Astrocyte of the spinal cord (primary cell): ENCODE measurements around the gene FBXW11.

Source experiments
- DNase-seq: peaks from one replicate; pipeline ENCODE4 v3.0.0; 2011; ENCODE audit warnings: low read depth, low spot score
- H3K4me3 ChIP-seq: 2 replicates; pipeline ENCODE4 v1.5.1; 2011; ENCODE audit warnings: low read depth, mild to moderate bottlenecking, low read length, moderate library complexity
- in situ Hi-C: cut with HindIII; loops from 2 replicates; pipeline ENCODE4 v1.10.0; 2017; ENCODE audit warnings: low sequenced_read_pairs
- TF ChIP-seq, protein P1 (sequence below): IDR thresholded peaks from 2 replicates; pipeline ENCODE4 v1.5.1; 2012; ENCODE audit warnings: low read depth, mild to moderate bottlenecking, low read length, inconsistent platforms

FBXW11 gene

DNA sequence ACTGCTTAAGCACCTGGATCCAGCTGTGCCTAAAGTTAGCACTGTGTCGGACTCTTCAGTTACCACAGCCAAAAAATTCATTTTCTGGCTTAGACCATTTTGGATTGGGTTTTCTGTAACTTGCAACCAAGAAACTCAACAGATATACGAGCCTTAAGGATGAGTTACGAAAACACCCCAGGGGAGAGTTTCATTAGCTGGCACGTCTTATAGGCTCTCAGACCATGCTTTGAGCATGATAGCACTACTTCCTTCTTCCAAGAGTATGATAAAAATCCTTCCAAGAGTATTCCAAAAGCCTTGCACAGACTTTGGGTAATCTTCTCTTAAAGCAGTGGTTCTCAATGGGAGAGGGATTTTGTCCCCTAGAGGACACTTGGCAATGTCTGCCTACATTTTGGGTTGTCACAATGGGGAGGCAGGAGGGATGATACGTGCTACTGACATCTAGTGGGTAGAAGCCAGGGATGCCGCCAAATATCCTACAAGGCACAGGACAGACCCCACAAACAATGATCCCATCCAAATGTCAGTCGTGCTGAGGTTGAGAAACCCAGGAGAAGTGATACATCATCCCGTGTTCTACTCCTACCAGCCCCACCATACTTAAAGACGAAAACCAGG, 156.0 kb downstream of the FBXW11 start:
- TF ChIP-seq, protein P1, sequence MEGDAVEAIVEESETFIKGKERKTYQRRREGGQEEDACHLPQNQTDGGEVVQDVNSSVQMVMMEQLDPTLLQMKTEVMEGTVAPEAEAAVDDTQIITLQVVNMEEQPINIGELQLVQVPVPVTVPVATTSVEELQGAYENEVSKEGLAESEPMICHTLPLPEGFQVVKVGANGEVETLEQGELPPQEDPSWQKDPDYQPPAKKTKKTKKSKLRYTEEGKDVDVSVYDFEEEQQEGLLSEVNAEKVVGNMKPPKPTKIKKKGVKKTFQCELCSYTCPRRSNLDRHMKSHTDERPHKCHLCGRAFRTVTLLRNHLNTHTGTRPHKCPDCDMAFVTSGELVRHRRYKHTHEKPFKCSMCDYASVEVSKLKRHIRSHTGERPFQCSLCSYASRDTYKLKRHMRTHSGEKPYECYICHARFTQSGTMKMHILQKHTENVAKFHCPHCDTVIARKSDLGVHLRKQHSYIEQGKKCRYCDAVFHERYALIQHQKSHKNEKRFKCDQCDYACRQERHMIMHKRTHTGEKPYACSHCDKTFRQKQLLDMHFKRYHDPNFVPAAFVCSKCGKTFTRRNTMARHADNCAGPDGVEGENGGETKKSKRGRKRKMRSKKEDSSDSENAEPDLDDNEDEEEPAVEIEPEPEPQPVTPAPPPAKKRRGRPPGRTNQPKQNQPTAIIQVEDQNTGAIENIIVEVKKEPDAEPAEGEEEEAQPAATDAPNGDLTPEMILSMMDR: peak; percentile 29
- no peak overlapping the region for H3K4me3 ChIP-seq
- DNase-seq: no peak
- in situ Hi-C loops: no loop called here

DNA sequence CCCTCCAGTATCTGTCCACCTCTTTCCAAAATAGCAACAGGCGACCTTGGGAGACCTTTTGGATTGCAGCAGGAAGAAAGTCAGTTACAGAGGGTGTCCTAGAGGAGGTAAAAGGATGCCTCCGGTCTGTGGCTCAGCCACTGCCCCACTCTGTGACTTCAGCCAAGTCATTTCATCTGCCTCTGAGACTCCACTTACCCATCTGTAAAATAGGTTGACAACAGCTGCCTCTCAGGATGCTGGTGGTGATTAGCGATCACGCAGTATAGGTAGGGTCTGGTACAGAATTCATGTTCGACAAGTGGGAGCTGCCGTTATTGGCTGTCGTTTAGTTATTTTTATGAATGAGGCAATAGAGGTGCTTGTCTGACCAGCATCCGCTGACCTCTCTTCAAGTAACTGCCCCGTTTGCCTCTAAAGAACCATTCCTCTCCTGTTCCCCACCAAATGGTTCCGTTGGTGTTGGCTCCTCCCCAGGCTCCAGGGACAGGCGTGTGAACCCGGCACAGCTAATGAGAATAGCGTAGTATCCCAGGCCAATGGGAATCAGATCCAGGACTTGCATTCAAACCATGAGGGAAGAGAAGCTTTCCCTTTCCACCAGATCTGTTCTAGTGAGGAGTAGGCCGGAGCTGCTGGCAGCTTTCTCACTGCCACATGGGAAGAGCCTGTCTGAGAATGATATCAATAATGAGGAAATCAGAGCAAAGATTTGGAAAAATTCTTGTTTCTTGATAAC, 156.7 kb downstream of the FBXW11 start:
- no peak overlapping the region for H3K4me3 ChIP-seq
- TF ChIP-seq, protein P1: no peak
- in situ Hi-C loops: no loop called here
- no peak for DNase-seq

DNA sequence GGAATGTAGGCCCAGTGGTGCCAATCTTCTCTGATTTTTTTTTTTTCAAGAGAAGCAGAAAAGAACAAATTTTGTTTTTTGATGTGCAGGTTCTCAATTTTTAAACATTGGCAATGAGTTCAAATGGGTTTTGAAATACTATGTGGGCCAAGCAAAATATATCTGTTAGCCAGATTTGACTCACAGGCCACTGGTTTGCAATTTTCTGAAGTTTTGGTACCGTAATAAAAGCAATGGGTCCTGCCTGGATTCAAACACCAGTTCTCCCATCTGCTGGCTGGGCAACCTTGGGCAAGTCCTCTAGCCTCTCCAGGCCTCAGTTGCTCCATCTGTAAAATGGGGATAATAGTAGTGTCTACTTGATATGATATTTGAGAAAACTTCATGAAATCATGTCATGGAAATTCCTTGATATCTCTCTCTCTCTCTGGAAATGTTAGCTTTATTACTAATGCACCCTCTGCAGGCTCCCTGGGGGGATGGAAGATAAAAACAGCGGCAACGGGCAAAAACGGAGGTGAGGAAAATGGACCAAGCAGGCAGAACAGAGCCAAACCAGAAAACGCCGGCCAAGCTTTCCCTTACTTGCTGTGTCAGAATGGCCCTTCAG, 157.4 kb downstream of the FBXW11 start:
- in situ Hi-C loops: no loop called here
- H3K4me3 ChIP-seq: no peak overlapping the region
- TF ChIP-seq, protein P1: no peak
- no peak for DNase-seq

DNA sequence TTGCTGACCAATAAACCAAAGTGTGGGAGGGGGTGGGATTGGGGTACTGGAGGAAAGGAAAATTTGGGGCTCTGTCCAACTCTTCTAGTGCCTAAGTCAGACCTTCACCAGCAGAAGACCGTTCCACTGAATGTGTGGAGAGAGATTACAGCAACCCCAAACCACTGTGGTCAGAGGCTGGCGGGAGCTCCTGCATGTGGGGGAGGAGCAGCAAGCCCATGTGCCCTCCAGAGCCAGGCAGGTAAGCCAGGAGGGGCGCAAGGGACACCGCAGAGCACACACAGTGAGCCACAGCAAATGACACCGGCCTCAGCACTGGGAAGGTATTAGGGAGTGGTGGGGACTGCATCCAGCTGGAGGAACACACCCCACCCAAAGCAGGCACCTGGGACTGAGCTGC, 158.0 kb downstream of the FBXW11 start:
- DNase-seq: no peak
- H3K4me3 ChIP-seq: no peak overlapping the region
- in situ Hi-C loops: no loop called here
- TF ChIP-seq, protein P1: no peak

DNA sequence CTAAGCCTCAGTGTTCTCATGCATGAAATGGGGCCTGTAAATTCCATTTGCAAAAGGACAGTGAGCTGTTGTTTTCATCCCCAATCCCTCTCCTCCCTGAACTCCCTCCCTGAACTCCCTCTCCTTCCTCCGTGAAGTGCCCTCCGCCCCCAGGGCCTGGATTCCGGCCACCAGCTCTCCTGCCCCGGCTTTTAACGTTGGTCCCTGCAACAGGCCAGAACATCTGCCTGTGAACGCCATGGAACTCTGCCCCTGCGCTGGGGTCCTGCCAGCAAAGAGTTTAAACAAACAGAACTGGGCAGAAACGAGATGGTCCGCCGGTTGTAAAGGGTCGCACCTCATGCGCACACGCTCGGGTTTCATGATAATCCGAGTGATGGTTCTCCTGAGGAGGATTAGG, 158.4 kb downstream of the FBXW11 start:
- no peak for DNase-seq
- H3K4me3 ChIP-seq: no peak overlapping the region
- TF ChIP-seq, protein P1: no peak
- in situ Hi-C loops: no loop called here

DNA sequence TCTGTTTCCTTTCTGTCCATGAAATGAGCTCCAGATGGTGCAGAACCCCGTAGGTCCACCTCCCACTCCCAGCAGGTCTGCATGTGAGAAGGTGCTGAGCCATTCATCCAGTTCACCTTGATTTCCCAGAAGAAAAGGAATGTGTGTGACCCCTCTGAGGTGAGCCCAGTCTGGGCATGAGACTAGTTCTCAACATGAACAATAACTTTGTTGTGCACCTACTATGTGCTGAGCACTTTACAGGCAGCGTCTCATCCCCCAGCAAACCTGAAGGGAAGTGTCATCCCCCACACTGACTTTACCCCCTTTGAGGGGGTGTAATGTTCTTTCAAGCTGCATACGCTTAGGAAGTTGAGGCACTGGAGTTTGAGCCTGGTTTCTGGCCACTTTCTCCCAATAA, 159.4 kb downstream of the FBXW11 start:
- DNase-seq: no peak
- TF ChIP-seq, protein P1: no peak
- H3K4me3 ChIP-seq: no peak overlapping the region
- in situ Hi-C loops: no loop called here
